Activated T-helper 2 cell treated with anti-CD3 and anti-CD28 coated beads, Interferon-gamma antibody, Interleukin-2, Interleukin-4, amounts not matched to agents 10 μg/mL and 5 μg/mL and 100 μg/mL, durations not matched to agents 14 hours and 24 hours and 36 hours (primary cell): ENCODE results near the gene SLC39A7. TPM values are rescaled to one million over a fixed set of nuclear protein-coding genes. Genes with fewer than 3 reads are reported as not detected.

ENCODE experiments used
- DNase-seq: peaks from one replicate; pipeline ENCODE4 v3.0.0; 2021; ENCODE audit warnings: low spot score
- H3K27ac Mint-ChIP-seq: one replicate; pipeline ENCODE4 v1.8.0; 2021; ENCODE audit warnings: mixed read lengths
- H3K27me3 Mint-ChIP-seq: one replicate; pipeline ENCODE4 v1.8.0; 2021; ENCODE audit warnings: low read depth, mixed read lengths
- H3K36me3 Mint-ChIP-seq: one replicate; pipeline ENCODE4 v1.8.0; 2021; ENCODE audit warnings: low read depth, mixed read lengths
- H3K4me1 Mint-ChIP-seq: one replicate; pipeline ENCODE4 v1.8.0; 2021; ENCODE audit warnings: low read depth, mixed read lengths
- H3K4me3 Mint-ChIP-seq: one replicate; pipeline ENCODE4 v1.8.0; 2021; ENCODE audit warnings: low read depth, mild to moderate bottlenecking, moderate library complexity, mixed read lengths
- H3K9me3 Mint-ChIP-seq: one replicate; pipeline ENCODE4 v1.8.0; 2021; ENCODE audit warnings: mixed read lengths
- intact Hi-C: fragments of 100-400 bp; cut with micrococcal nuclease; formaldehyde crosslinking; loops from one replicate; pipeline ENCODE4 v1.15.1; 2023
- total RNA-seq: library from RNA; stranded (reverse); gene quantifications from 2 replicates; pipeline ENCODE4 v1.2.3, GENCODE V29; 2022

SLC39A7 gene
- total RNA-seq, 1 donor from 2014 or later = 63.8 TPM

GRCh38 chr6:33206027-33206863 lies 5.6 kb downstream of the SLC39A7 start:
- no peak for DNase-seq
- Mint-ChIP-seq H3K4me1 (peaks cover 58% of the 10 kb centered on the region), H3K27me3 (no peaks in the 10 kb centered on the region), H3K27ac (peak overlapping the region; percentile 97), H3K4me3 (peak overlapping the region; percentile 100), H3K36me3 (peaks cover 47% of the 10 kb centered on the region), H3K9me3 (no peaks in the 10 kb centered on the region)
- intact Hi-C loops = loop anchor here (5.0 to 10.0 kb wide), 2 partner anchors 186 to 361 kb away; partner anchors contain the start of genes KIFC1 and PSMB8

GRCh38 chr6:33206864-33207551 lies 6.3 kb downstream of the SLC39A7 start:
- intact Hi-C loops = loop anchor here (5.0 to 10.0 kb wide), 2 partner anchors 185 to 362 kb away; partner anchors contain the start of genes KIFC1 and PSMB8
- no peaks in the 10 kb centered on the region for H3K9me3 Mint-ChIP-seq
- peaks cover under 1% of the 10 kb centered on the region for H3K27me3 Mint-ChIP-seq
- peaks cover 48% of the 10 kb centered on the region for H3K36me3 Mint-ChIP-seq
- no peak for DNase-seq
- H3K27ac Mint-ChIP-seq = no peak overlapping the region
- peaks cover 53% of the 10 kb centered on the region for H3K4me1 Mint-ChIP-seq
- peak overlapping the region; percentile 88 for H3K4me3 Mint-ChIP-seq

- DNase-seq = no peak
- peak overlapping the region; percentile 92 for H3K27ac Mint-ChIP-seq
- H3K27me3 Mint-ChIP-seq = peaks cover 7% of the 10 kb centered on the region
- peak overlapping the region; percentile 88 for H3K4me3 Mint-ChIP-seq
- intact Hi-C loops = loop anchor here (5.0 to 10.0 kb wide), 2 partner anchors 185 to 363 kb away; partner anchors contain the start of genes KIFC1 and PSMB8
- no peaks in the 10 kb centered on the region for H3K9me3 Mint-ChIP-seq
- peaks cover 49% of the 10 kb centered on the region for H3K4me1 Mint-ChIP-seq
- peaks cover 48% of the 10 kb centered on the region for H3K36me3 Mint-ChIP-seq
Measured at GRCh38 chr6:33207552-33208090, 7.0 kb downstream of the SLC39A7 start.

- Mint-ChIP-seq H3K27ac (peak within 1 kb of the TSS; percentile 92), H3K36me3 (peaks cover 47% of the 10 kb centered on the region), H3K9me3 (no peaks in the 10 kb centered on the region), H3K4me1 (peaks cover 48% of the 10 kb centered on the region), H3K27me3 (peaks cover 14% of the 10 kb centered on the region), H3K4me3 (peak within 1 kb of the TSS; percentile 88)
- intact Hi-C loops = loop anchor here (5.0 to 10.0 kb wide), 2 partner anchors 184 to 364 kb away; partner anchors contain the start of genes KIFC1 and PSMB8
- DNase-seq = peak; percentile 81
Measured at GRCh38 chr6:33208091-33208967, 7.7 kb downstream of the SLC39A7 start, which contains the start of gene RING1. Gene RING1, plus strand, starts transcription at chr6:33208500. Its CDS starts 323 bp downstream, at chr6:33208823.

GRCh38 chr6:33209856-33210255 lies 9.2 kb downstream of the SLC39A7 start:
- DNase-seq = no peak
- Mint-ChIP-seq H3K9me3 (no peaks in the 10 kb centered on the region), H3K36me3 (peaks cover 41% of the 10 kb centered on the region), H3K4me1 (peaks cover 47% of the 10 kb centered on the region), H3K27me3 (peaks cover 27% of the 10 kb centered on the region), H3K27ac (no peak overlapping the region), H3K4me3 (peak overlapping the region; percentile 88)
- intact Hi-C loops = loop anchor here (5.0 to 10.0 kb wide), 2 partner anchors 182 to 365 kb away; partner anchors contain the start of genes KIFC1 and PSMB8

- Mint-ChIP-seq H3K4me3 (no peak overlapping the region), H3K36me3 (peaks cover 41% of the 10 kb centered on the region), H3K9me3 (no peaks in the 10 kb centered on the region), H3K27me3 (peaks cover 30% of the 10 kb centered on the region), H3K27ac (no peak overlapping the region), H3K4me1 (peaks cover 35% of the 10 kb centered on the region)
- intact Hi-C loops = no loop called here
- DNase-seq = no peak
Measured at GRCh38 chr6:33211136-33211535, 10.5 kb downstream of the SLC39A7 start.

GRCh38 chr6:33211666-33212422 lies 11.2 kb downstream of the SLC39A7 start:
- peaks cover 29% of the 10 kb centered on the region for H3K4me1 Mint-ChIP-seq
- peak overlapping the region; percentile 4 for H3K27ac Mint-ChIP-seq
- intact Hi-C loops = no loop called here
- no peak overlapping the region for H3K4me3 Mint-ChIP-seq
- peaks cover 30% of the 10 kb centered on the region for H3K27me3 Mint-ChIP-seq
- DNase-seq = no peak
- H3K9me3 Mint-ChIP-seq = no peaks in the 10 kb centered on the region
- H3K36me3 Mint-ChIP-seq = peaks cover 41% of the 10 kb centered on the region

- intact Hi-C loops = no loop called here
- no peak overlapping the region for H3K27ac Mint-ChIP-seq
- peaks cover 41% of the 10 kb centered on the region for H3K36me3 Mint-ChIP-seq
- no peak overlapping the region for H3K4me3 Mint-ChIP-seq
- no peak for DNase-seq
- H3K27me3 Mint-ChIP-seq = peaks cover 31% of the 10 kb centered on the region
- H3K9me3 Mint-ChIP-seq = no peaks in the 10 kb centered on the region
- peaks cover 26% of the 10 kb centered on the region for H3K4me1 Mint-ChIP-seq
Measured at GRCh38 chr6:33212857-33213165, 12.1 kb downstream of the SLC39A7 start.

- H3K4me3 Mint-ChIP-seq = peak overlapping the region; percentile 34
Measured at GRCh38 chr6:33213166-33213988, 12.7 kb downstream of the SLC39A7 start.

GRCh38 chr6:33213989-33214335 lies 13.3 kb downstream of the SLC39A7 start:
- peaks cover 41% of the 10 kb centered on the region for H3K36me3 Mint-ChIP-seq
- H3K27ac Mint-ChIP-seq = no peak overlapping the region
- intact Hi-C loops = no loop called here
- peaks cover 36% of the 10 kb centered on the region for H3K27me3 Mint-ChIP-seq
- H3K4me3 Mint-ChIP-seq = no peak overlapping the region
- peaks cover 24% of the 10 kb centered on the region for H3K4me1 Mint-ChIP-seq
- H3K9me3 Mint-ChIP-seq = no peaks in the 10 kb centered on the region
- no peak for DNase-seq

More at GRCh38 chr6:33213166-33213988, 12.7 kb downstream of the SLC39A7 start:
- H3K27me3 Mint-ChIP-seq = peaks cover 35% of the 10 kb centered on the region
- H3K4me1 Mint-ChIP-seq = peaks cover 26% of the 10 kb centered on the region
- intact Hi-C loops = no loop called here
- no peaks in the 10 kb centered on the region for H3K9me3 Mint-ChIP-seq
- peaks cover 41% of the 10 kb centered on the region for H3K36me3 Mint-ChIP-seq
- H3K27ac Mint-ChIP-seq = no peak overlapping the region
- DNase-seq = no peak
